Right atrium auricular region (tissue), 2 donors: ENCODE measurements around the gene FBXO42. TPM values are rescaled to one million over a fixed set of nuclear protein-coding genes. Genes with fewer than 3 reads are reported as not detected.

Source experiments
- DNase-seq: peaks from one replicate; pipeline ENCODE4 v3.0.0-alpha.2; 2019; ENCODE audit warnings: low spot score
- H3K27ac ChIP-seq, 2 donors: fragments of 200-600 bp; sonication (generic); 1 replicate in 1 of 2; 2 replicates in 1 of 2; pipeline ENCODE4 v1.5.1; 2016 to 2019
- H3K27me3 ChIP-seq, 2 donors: fragments of 200-600 bp; sonication (generic); one replicate each; pipeline versions ENCODE4 v1.5.1 to v1.6.0; 2017 to 2019
- H3K36me3 ChIP-seq: fragments of 200-600 bp; sonication (generic); one replicate; pipeline ENCODE4 v1.5.1; 2016
- H3K4me1 ChIP-seq, 2 donors: fragments of 200-600 bp; sonication (generic); one replicate each; pipeline versions ENCODE4 v1.5.1 to v1.6.0; 2017 to 2019
- H3K4me3 ChIP-seq, 2 donors: fragments of 200-600 bp; sonication (generic); 1 replicate in 1 of 2; 2 replicates in 1 of 2; pipeline ENCODE4 v1.5.1; 2017 to 2019; ENCODE audit warnings: mild to moderate bottlenecking in 1 of 2, moderate library complexity in 1 of 2
- H3K9me3 ChIP-seq, 2 donors: fragments of 200-600 bp; sonication (generic); one replicate each; pipeline ENCODE4 v1.5.1; 2019
- total RNA-seq, 2 donors: library from RNA; depleted of rRNA; stranded (reverse); fragments of >200 nt; gene quantifications; one replicate each; pipeline ENCODE4 v1.1.0, GENCODE V29; 2016
- TF ChIP-seq, protein P1 (sequence below), 2 donors: fragments of 200-600 bp; sonication (generic); IDR thresholded peaks; one replicate each; pipeline ENCODE4 v1.5.1; 2019; ENCODE audit warnings: antibody characterized with exemption in 2 of 2

Gene FBXO42
- total RNA-seq, 2 donors from 2014 or later, result 11.9 to 16.5 TPM

DNA sequence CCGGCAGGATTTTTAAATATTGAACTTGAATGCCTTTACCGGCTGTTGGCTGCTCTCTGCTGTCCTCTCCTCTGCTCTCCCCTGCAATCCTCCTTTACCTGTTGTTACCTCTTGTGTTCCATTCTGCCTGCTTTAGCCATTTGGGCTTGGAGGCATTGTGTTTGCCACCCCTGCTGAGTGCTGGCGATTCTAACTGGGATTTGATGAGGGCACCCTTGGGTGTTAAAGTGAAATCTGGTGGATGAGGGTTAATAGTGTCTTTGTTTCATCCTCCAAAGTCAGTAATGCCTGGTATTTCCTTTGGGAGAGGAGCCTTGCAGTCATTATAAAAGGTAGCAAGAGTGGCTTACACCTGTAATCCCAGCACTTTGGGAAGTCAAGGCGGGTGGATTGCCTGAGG lies 24.7 kb upstream of the FBXO42 start:
- Histone ChIP-seq H3K9me3 (no peaks in the 10 kb centered on the region), H3K36me3 (no peaks in the 10 kb centered on the region), H3K4me3 (no peak overlapping the region), H3K27me3 (no peaks in the 10 kb centered on the region), H3K4me1 (peaks cover 0 to 70% of the 10 kb centered on the region in 2 donors), H3K27ac (no peak overlapping the region)
- TF ChIP-seq, protein P1, sequence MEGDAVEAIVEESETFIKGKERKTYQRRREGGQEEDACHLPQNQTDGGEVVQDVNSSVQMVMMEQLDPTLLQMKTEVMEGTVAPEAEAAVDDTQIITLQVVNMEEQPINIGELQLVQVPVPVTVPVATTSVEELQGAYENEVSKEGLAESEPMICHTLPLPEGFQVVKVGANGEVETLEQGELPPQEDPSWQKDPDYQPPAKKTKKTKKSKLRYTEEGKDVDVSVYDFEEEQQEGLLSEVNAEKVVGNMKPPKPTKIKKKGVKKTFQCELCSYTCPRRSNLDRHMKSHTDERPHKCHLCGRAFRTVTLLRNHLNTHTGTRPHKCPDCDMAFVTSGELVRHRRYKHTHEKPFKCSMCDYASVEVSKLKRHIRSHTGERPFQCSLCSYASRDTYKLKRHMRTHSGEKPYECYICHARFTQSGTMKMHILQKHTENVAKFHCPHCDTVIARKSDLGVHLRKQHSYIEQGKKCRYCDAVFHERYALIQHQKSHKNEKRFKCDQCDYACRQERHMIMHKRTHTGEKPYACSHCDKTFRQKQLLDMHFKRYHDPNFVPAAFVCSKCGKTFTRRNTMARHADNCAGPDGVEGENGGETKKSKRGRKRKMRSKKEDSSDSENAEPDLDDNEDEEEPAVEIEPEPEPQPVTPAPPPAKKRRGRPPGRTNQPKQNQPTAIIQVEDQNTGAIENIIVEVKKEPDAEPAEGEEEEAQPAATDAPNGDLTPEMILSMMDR (IDR thresholded peaks at IDR 0.05), result no peak
- DNase-seq, result no peak

DNA sequence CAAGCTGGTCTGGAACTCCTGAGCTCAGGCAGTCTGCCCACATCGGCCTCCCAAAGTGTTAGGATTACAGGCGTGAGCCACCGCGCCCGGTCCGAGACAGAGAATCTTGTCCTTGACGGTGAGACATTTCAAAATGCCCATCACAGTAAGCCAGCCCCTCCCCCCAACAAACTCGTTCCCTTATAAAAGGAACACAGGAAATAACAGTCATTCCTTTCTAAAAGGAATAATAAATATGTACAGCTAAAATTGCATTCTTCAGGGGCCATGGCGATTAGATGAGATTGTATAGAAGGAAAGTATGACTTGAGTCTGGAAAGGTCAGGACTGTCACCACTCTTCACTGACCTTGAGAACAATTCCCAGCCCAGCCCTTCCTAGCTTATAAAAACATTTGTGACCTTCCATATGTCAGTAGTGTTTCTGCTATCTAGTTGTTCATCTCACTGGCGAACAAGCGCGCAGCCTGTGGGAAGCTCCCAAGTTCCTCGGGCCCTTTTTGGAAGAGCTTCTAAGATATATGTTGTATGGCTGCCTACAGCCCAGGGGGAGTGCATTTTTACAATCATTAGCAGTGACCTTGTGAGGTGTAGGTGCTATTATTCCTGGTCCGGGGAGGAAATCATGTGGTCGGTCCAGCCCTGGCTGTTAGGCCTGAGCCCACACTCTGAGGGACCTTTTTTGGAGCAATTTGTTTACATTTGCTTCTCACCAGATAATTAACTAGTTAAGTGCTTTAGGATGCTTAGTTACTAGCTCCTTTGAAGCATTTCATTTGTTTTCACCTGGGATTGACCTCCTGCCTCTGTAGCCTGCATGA lies 23.5 kb upstream of the FBXO42 start:
- no peaks in the 10 kb centered on the region for H3K27me3 ChIP-seq
- H3K4me1 ChIP-seq, result peaks cover 0 to 76% of the 10 kb centered on the region in 2 donors
- no peaks in the 10 kb centered on the region for H3K36me3 ChIP-seq
- peak overlapping the region; percentile 33 to 47 for H3K27ac ChIP-seq
- DNase-seq, result no peak
- TF ChIP-seq, protein P1 (IDR thresholded peaks at IDR 0.05), result no peak
- no peak overlapping the region for H3K4me3 ChIP-seq
- no peaks in the 10 kb centered on the region for H3K9me3 ChIP-seq

DNA sequence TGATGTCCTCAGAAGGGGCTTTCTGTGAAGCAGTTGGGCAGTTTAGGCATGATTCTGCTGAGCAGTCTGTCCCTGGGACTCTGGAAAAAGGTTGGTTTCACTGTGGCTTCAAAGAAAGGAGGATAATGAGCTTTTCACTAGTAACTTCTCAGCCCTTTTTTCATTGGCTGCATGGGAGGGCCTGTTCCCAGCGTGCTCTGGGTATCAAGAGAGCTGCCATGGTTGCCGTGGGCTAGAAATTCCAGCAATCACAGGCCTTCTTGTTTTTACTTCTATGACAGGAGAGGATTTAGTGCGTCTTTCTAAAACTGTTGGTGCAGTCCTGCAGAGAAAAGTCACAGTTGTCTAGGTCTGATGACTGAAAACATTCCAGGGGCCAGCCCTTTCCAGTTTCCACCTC lies 22.0 kb upstream of the FBXO42 start:
- Histone ChIP-seq H3K4me3 (no peak overlapping the region), H3K9me3 (no peaks in the 10 kb centered on the region), H3K27me3 (no peaks in the 10 kb centered on the region), H3K27ac (no peak overlapping the region), H3K4me1 (peaks cover 0 to 85% of the 10 kb centered on the region in 2 donors), H3K36me3 (no peaks in the 10 kb centered on the region)
- TF ChIP-seq, protein P1 (IDR thresholded peaks at IDR 0.05), result no peak
- DNase-seq, result no peak

DNA sequence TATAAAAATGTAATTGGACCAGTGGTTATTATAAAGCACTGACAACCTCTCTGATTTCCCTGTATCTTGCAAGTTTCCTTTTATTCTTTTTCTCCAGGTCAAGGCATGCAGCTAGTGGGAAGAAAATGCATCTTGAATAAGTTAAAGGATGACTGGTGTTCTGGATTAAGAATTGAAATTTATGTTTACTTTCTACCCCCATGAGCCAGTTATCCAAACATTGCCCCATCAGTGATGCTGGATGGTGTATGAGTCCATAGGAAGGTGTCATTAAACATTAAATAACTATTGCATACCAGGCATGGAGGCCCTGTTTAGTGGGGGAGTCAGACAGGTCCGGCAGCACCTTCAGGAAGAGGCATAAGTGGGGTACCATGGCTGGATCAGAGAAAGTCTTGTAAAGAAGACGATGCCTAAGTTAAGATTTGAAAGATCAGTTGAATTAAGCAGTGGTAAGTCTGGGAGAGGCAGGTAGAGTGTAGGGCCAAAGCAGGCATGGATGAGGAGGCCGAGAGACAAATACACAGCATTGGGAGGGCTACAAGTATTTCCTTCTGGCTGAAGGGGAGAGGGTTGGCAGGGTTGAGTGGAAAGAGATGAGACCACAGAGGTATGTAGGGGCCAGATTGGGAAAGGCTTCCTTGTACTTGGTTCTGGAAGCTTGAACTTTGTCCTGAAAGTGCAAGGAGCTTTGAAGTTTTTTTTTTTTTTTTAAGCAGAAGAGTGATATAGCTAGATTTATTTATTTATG lies 20.4 kb upstream of the FBXO42 start:
- no peak overlapping the region for H3K27ac ChIP-seq
- H3K4me3 ChIP-seq, result no peak overlapping the region
- H3K36me3 ChIP-seq, result no peaks in the 10 kb centered on the region
- H3K4me1 ChIP-seq, result peaks cover 0 to 86% of the 10 kb centered on the region in 2 donors
- H3K9me3 ChIP-seq, result no peaks in the 10 kb centered on the region
- no peaks in the 10 kb centered on the region for H3K27me3 ChIP-seq
- no peak for DNase-seq
- TF ChIP-seq, protein P1 (IDR thresholded peaks at IDR 0.05), result no peak

DNA sequence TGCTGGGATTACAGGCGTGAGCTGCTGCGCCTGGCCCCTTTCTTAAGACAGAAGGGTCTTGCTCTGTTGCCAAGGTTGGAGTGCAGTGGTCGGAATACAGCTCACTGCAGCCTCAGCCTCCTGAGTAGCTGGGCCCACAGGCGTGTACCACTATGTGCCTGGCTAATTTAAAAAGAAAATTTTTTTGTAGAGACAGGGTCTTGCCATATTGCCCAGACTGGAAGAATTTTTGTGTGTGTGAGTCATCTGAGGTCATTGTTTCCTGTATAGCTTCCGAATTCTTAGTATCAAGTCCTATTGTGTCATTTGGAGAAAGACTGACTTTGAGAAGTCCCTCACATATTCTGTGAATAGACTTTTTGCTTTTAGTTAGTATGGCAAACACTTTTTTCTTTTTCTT lies 19.4 kb upstream of the FBXO42 start:
- TF ChIP-seq, protein P1 (IDR thresholded peaks at IDR 0.05), result no peak
- Histone ChIP-seq H3K4me3 (no peak overlapping the region), H3K9me3 (no peaks in the 10 kb centered on the region), H3K4me1 (peaks cover 0 to 76% of the 10 kb centered on the region in 2 donors), H3K27ac (no peak overlapping the region), H3K36me3 (no peaks in the 10 kb centered on the region), H3K27me3 (no peaks in the 10 kb centered on the region)
- no peak for DNase-seq
